GM23338 (cell line): Measurements from ENCODE around the gene RAD51B. TPM values are rescaled to one million over a fixed set of nuclear protein-coding genes. Genes with fewer than 3 reads are reported as not detected.

Experiments used
- ATAC-seq: fragments of 200-7000 bp; cut with Tn5 transposase; 3 replicates; pipeline ENCODE4 v1.9.1; 2020
- DNase-seq: peaks from one replicate; pipeline ENCODE4 v3.0.0-alpha.2; 2015; ENCODE audit warnings: low spot score
- H2AFZ ChIP-seq: fragments of 200-600 bp; sonication (generic); 2 replicates; pipeline ENCODE4 v1.8.0; 2016; ENCODE audit warnings: antibody characterized with exemption, mild to moderate bottlenecking, moderate library complexity
- H3F3A ChIP-seq: fragments of 200-600 bp; sonication (generic); replicated peaks from 2 replicates; pipeline ENCODE4 v1.8.0; 2017; ENCODE audit warnings: antibody characterized with exemption, mixed run types, low read depth
- H3K27ac ChIP-seq: fragments of 200-600 bp; sonication (generic); 2 replicates; pipeline ENCODE4 v1.6.1; 2016; ENCODE audit warnings: low read depth
- H3K27me3 ChIP-seq: fragments of 200-600 bp; sonication (generic); 2 replicates; pipeline ENCODE4 v1.8.0; 2016; ENCODE audit warnings: mild to moderate bottlenecking, mixed run types, moderate library complexity; ENCODE audit not compliant: insufficient read depth
- H3K36me3 ChIP-seq: fragments of 200-600 bp; sonication (generic); 2 replicates; pipeline ENCODE4 v1.8.0; 2016; ENCODE audit warnings: mild to moderate bottlenecking; ENCODE audit not compliant: insufficient read depth
- H3K4me1 ChIP-seq: fragments of 200-600 bp; sonication (generic); 2 replicates; pipeline ENCODE4 v1.8.0; 2016; ENCODE audit warnings: mild to moderate bottlenecking, moderate library complexity; ENCODE audit not compliant: insufficient read depth
- H3K4me2 ChIP-seq: fragments of 200-600 bp; sonication (generic); 2 replicates; pipeline ENCODE4 v1.7.1; 2017; ENCODE audit warnings: mixed run types
- H3K4me3 ChIP-seq: fragments of 200-600 bp; sonication (generic); 2 replicates; pipeline ENCODE4 v1.6.1; 2016; ENCODE audit warnings: mixed run types
- H3K79me2 ChIP-seq: fragments of 200-600 bp; sonication (generic); replicated peaks from 2 replicates; pipeline ENCODE4 v1.8.0; 2017; ENCODE audit warnings: mild to moderate bottlenecking; ENCODE audit not compliant: insufficient read depth
- H3K9me2 ChIP-seq: fragments of 200-600 bp; sonication (generic); 2 replicates; pipeline ENCODE4 v1.8.0; 2017; ENCODE audit not compliant: insufficient read depth
- H4K20me1 ChIP-seq: fragments of 200-600 bp; sonication (generic); replicated peaks from 2 replicates; pipeline ENCODE4 v1.8.0; 2017; ENCODE audit warnings: mild to moderate bottlenecking; ENCODE audit not compliant: insufficient read depth
- H3K27ac Mint-ChIP-seq: 2 replicates; pipeline ENCODE4 v1.8.0; 2020; ENCODE audit warnings: inconsistent platforms, mild to moderate bottlenecking, moderate library complexity, mixed read lengths
- H3K27me3 Mint-ChIP-seq: 3 replicates; pipeline ENCODE4 v1.8.0; 2022; ENCODE audit warnings: low read depth, mild to moderate bottlenecking, moderate library complexity, mixed read lengths, inconsistent platforms; ENCODE audit not compliant: insufficient read depth, poor library complexity
- H3K36me3 Mint-ChIP-seq: 3 replicates; pipeline ENCODE4 v1.8.0; 2021; ENCODE audit warnings: low read depth, mild to moderate bottlenecking, inconsistent platforms, moderate library complexity, mixed read lengths
- H3K4me1 Mint-ChIP-seq: 3 replicates; pipeline ENCODE4 v1.8.0; 2020; ENCODE audit warnings: mild to moderate bottlenecking, inconsistent platforms, mixed read lengths
- H3K4me3 Mint-ChIP-seq: 3 replicates; pipeline ENCODE4 v1.8.0; 2021; ENCODE audit warnings: moderate library complexity, mild to moderate bottlenecking, inconsistent platforms, mixed read lengths
- H3K9me3 Mint-ChIP-seq: 3 replicates; pipeline ENCODE4 v1.8.0; 2020; ENCODE audit warnings: moderate library complexity, mild to moderate bottlenecking, inconsistent platforms, mixed read lengths
- EZH2 ChIP-seq: fragments of 200-600 bp; sonication (generic); IDR thresholded peaks from one replicate; pipeline ENCODE4 v1.8.0; 2017; ENCODE audit warnings: antibody characterized with exemption, mild to moderate bottlenecking, low read depth; ENCODE audit not compliant: unreplicated experiment
- EZH2phosphoT487 ChIP-seq: fragments of 200-600 bp; sonication (generic); IDR thresholded peaks from one replicate; pipeline ENCODE4 v1.8.1; 2018; ENCODE audit warnings: antibody characterized with exemption; ENCODE audit not compliant: unreplicated experiment
- JUNB ChIP-seq: IDR thresholded peaks from one replicate; pipeline ENCODE4 v1.6.1; 2016; ENCODE audit warnings: antibody characterized with exemption; ENCODE audit not compliant: unreplicated experiment
- NANOG ChIP-seq: IDR thresholded peaks from 2 replicates; pipeline ENCODE4 v1.6.1; 2016; ENCODE audit warnings: antibody characterized with exemption, borderline replicate concordance
- POLR2AphosphoS5 ChIP-seq: IDR thresholded peaks from 2 replicates; pipeline ENCODE4 v1.6.1; 2016; ENCODE audit warnings: antibody characterized with exemption, low read depth
- STAT1 ChIP-seq: IDR thresholded peaks from one replicate; pipeline ENCODE4 v1.6.1; 2016; ENCODE audit warnings: antibody characterized with exemption; ENCODE audit not compliant: unreplicated experiment
- ZNF114 ChIP-seq: fragments of 250-450 bp; sonication (Bioruptor Pico); IDR thresholded peaks from 2 replicates; pipeline ENCODE4 v1.5.0; 2020; ENCODE audit warnings: mild to moderate bottlenecking, moderate library complexity
- ZNF331 ChIP-seq: fragments of 250-450 bp; sonication (Bioruptor Pico); IDR thresholded peaks from 2 replicates; pipeline ENCODE4 v1.5.0; 2020; ENCODE audit warnings: low read depth, mild to moderate bottlenecking, moderate library complexity
- polyA plus RNA-seq: library from polyadenylated mRNA; unstranded; fragments of >200 nt; fragmentation: Nextera tagmentation; extraction: Ambion mirVana; gene quantifications from 2 replicates; pipeline ENCODE4 v1.2.1, GENCODE V29; 2016
- total RNA-seq: library from RNA; depleted of rRNA; stranded (reverse); fragments of >200 nt; shearing (Covaris generic); gene quantifications from 2 replicates; pipeline ENCODE4 v1.2.3, GENCODE V29; 2014
- TF ChIP-seq, protein P1 (sequence below): fragments of 250-450 bp; sonication (Bioruptor Pico); IDR thresholded peaks from 2 replicates; pipeline ENCODE4 v1.5.0; 2020; ENCODE audit warnings: mild to moderate bottlenecking, moderate library complexity

Gene RAD51B
- total and polyA plus RNA-seq, 2 experiments from 2014 or later: 15.7 to 29.1 TPM

DNA sequence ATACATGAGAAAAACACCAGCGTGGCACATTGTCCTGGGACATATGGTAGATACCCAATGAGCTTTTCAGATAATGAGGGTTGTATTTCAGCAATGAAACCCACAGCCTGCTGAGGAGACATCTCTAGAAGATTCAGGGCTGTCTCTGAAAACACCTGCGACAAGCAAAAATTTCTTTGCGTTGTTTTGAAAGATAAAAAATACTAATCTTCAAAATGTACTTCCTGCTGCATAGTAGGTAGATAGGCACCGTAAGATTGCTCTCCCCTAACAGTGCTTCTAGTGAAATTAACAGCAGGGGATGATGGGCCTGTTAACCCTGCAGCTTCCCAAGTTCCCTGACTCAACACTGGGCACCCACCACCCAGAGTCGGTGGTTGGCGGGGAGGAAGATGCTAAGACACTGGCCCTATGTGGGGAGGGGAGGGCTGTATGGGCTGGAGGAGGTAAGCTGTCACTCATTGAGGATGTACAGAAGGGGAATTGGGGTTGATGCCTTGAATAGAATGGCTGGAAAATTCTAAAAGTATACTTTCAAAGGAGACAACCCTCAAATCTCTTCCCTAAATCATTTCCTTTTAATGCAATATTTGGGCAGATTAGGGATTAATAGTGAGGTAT is 953.3 kb downstream of the RAD51B start:
- no peaks in the 10 kb centered on the region; the same call in 2 of the 3 replicates for H3K36me3 Mint-ChIP-seq
- Histone ChIP-seq H4K20me1 (no peaks in the 10 kb centered on the region), H3K79me2 (no peaks in the 10 kb centered on the region), H3K36me3 (no peaks in the 10 kb centered on the region), H3K27me3 (no peaks in the 10 kb centered on the region), H3K4me1 (no peaks in the 10 kb centered on the region), H3K9me2 (no peaks in the 10 kb centered on the region), H2AFZ (no peak overlapping the region), H3K4me3 (no peak overlapping the region), H3F3A (no peaks in the 10 kb centered on the region), H3K4me2 (no peak overlapping the region), H3K27ac (no peak overlapping the region)
- no peaks in the 10 kb centered on the region; the same call in 2 of the 3 replicates for H3K9me3 Mint-ChIP-seq
- peaks cover 1% of the 10 kb centered on the region for H3K27me3 Mint-ChIP-seq
- no peak overlapping the region for H3K27ac Mint-ChIP-seq
- TF ChIP-seq POLR2AphosphoS5 (no peak), EZH2phosphoT487 (no peak), JUNB (no peak), NANOG (no peak), STAT1 (no peak)
- H3K4me3 Mint-ChIP-seq: no peak overlapping the region
- ATAC-seq (no peak), DNase-seq (no peak)
- peaks cover 2% of the 10 kb centered on the region; the same call in 2 of the 3 replicates for H3K4me1 Mint-ChIP-seq

DNA sequence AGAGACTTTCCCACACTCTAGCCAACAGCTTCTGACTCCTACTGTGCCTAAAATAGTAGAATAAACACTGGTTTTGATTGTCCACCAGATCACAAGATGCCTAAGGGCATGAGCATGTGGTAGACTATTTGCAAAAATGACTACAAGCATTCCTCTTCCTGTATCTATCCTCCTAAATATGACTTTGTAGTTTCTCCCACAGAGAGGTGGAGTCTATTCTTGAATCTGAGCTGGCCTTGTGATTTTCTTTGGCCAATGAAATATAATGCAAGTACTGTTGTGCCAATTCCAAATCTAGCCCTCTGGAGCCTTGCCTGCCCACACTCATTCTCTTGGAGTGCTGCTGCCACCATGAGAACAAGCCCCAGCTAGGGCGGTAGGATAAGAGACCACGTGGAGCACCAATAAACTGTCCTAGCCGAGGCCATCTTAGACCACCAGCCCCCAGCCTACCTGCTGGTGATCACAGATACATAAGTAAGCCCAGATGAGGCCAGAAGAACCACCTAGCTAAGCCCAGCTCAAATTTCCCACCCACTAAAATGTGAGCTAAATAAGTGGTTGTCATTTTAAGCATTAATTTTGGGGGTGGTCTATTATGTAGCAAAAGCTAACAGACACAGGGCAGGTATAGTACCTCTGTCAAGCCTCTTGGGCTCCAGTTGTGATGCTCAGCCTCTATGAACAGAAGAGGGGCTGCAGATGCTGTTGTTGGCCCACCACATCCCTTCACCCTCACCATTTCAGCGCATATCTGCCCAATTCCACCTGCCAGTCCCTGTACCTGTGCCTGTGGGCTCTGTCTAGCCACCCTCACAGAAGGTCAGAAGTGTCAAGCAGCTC is 955.4 kb downstream of the RAD51B start:
- Histone ChIP-seq H4K20me1 (no peaks in the 10 kb centered on the region), H3F3A (no peaks in the 10 kb centered on the region), H2AFZ (no peak overlapping the region), H3K36me3 (no peaks in the 10 kb centered on the region), H3K27ac (no peak overlapping the region), H3K4me3 (no peak overlapping the region), H3K4me2 (no peak overlapping the region), H3K79me2 (no peaks in the 10 kb centered on the region), H3K27me3 (no peaks in the 10 kb centered on the region), H3K9me2 (no peaks in the 10 kb centered on the region), H3K4me1 (no peaks in the 10 kb centered on the region; the same call in 1 of the 2 replicates)
- no peak overlapping the region for H3K4me3 Mint-ChIP-seq
- H3K9me3 Mint-ChIP-seq: no peaks in the 10 kb centered on the region; the same call in 2 of the 3 replicates
- H3K36me3 Mint-ChIP-seq: no peaks in the 10 kb centered on the region; the same call in 2 of the 3 replicates
- DNase-seq (no peak), ATAC-seq (no peak)
- peaks cover 7% of the 10 kb centered on the region for H3K4me1 Mint-ChIP-seq
- H3K27me3 Mint-ChIP-seq: peaks cover 1% of the 10 kb centered on the region
- TF ChIP-seq, protein P1, sequence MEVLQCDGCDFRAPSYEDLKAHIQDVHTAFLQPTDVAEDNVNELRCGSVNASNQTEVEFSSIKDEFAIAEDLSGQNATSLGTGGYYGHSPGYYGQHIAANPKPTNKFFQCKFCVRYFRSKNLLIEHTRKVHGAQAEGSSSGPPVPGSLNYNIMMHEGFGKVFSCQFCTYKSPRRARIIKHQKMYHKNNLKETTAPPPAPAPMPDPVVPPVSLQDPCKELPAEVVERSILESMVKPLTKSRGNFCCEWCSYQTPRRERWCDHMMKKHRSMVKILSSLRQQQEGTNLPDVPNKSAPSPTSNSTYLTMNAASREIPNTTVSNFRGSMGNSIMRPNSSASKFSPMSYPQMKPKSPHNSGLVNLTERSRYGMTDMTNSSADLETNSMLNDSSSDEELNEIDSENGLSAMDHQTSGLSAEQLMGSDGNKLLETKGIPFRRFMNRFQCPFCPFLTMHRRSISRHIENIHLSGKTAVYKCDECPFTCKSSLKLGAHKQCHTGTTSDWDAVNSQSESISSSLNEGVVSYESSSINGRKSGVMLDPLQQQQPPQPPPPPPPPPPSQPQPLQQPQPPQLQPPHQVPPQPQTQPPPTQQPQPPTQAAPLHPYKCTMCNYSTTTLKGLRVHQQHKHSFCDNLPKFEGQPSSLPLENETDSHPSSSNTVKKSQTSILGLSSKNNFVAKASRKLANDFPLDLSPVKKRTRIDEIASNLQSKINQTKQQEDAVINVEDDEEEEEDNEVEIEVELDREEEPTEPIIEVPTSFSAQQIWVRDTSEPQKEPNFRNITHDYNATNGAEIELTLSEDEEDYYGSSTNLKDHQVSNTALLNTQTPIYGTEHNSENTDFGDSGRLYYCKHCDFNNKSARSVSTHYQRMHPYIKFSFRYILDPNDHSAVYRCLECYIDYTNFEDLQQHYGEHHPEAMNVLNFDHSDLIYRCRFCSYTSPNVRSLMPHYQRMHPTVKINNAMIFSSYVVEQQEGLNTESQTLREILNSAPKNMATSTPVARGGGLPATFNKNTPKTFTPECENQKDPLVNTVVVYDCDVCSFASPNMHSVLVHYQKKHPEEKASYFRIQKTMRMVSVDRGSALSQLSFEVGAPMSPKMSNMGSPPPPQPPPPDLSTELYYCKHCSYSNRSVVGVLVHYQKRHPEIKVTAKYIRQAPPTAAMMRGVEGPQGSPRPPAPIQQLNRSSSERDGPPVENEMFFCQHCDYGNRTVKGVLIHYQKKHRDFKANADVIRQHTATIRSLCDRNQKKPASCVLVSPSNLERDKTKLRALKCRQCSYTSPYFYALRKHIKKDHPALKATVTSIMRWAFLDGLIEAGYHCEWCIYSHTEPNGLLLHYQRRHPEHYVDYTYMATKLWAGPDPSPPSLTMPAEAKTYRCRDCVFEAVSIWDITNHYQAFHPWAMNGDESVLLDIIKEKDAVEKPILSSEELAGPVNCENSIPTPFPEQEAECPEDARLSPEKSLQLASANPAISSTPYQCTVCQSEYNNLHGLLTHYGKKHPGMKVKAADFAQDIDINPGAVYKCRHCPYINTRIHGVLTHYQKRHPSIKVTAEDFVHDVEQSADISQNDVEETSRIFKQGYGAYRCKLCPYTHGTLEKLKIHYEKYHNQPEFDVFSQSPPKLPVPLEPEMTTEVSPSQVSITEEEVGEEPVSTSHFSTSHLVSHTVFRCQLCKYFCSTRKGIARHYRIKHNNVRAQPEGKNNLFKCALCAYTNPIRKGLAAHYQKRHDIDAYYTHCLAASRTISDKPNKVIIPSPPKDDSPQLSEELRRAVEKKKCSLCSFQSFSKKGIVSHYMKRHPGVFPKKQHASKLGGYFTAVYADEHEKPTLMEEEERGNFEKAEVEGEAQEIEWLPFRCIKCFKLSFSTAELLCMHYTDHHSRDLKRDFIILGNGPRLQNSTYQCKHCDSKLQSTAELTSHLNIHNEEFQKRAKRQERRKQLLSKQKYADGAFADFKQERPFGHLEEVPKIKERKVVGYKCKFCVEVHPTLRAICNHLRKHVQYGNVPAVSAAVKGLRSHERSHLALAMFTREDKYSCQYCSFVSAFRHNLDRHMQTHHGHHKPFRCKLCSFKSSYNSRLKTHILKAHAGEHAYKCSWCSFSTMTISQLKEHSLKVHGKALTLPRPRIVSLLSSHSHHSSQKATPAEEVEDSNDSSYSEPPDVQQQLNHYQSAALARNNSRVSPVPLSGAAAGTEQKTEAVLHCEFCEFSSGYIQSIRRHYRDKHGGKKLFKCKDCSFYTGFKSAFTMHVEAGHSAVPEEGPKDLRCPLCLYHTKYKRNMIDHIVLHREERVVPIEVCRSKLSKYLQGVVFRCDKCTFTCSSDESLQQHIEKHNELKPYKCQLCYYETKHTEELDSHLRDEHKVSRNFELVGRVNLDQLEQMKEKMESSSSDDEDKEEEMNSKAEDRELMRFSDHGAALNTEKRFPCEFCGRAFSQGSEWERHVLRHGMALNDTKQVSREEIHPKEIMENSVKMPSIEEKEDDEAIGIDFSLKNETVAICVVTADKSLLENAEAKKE: no peak
- TF ChIP-seq EZH2: no peak
- TF ChIP-seq ZNF331 (CRISPR knock-in tag): 0 out of 2 replicates have a peak, but pooled peaks have one; percentile 18
- no peak for TF ChIP-seq ZNF114 (CRISPR knock-in tag)
- TF ChIP-seq POLR2AphosphoS5: no peak
- no peak overlapping the region for H3K27ac Mint-ChIP-seq
